Kidney glomerular epithelial cell (primary cell): ENCODE data around the gene FBXO33.
"Not testable (repeated sequence)": the region's sequence is repeated elsewhere in the genome, so short reads cannot be mapped to it uniquely, and the experiment has no call there.

Experiments
- DNase-seq: peaks from one replicate; lab custom pipeline; 2025; lab: John Stamatoyannopoulos, UW

The FBXO33 gene

GRCh38 chr14:39369029-39369428 lies 63.2 kb downstream of the FBXO33 start:
- DNase-seq, result no peak

GRCh38 chr14:39368261-39368959 lies 63.8 kb downstream of the FBXO33 start:
- DNase-seq, result peak; percentile 43

- no peak for DNase-seq
These were observed 64.9 kb downstream of the FBXO33 start for GRCh38 chr14:39367387-39367751.

GRCh38 chr14:39366460-39367386 lies 65.5 kb downstream of the FBXO33 start:
- no peak for DNase-seq

- DNase-seq, result no peak
These were observed 66.9 kb downstream of the FBXO33 start for GRCh38 chr14:39365354-39365753.

GRCh38 chr14:39364509-39364908 lies 67.7 kb downstream of the FBXO33 start:
- no peak for DNase-seq

- not testable (repeated sequence) for DNase-seq
These were observed 70.7 kb downstream of the FBXO33 start for GRCh38 chr14:39361556-39361955.

GRCh38 chr14:39360316-39360715 lies 71.9 kb downstream of the FBXO33 start:
- no peak for DNase-seq

- DNase-seq, result not testable (repeated sequence)
These were observed 73.2 kb downstream of the FBXO33 start for GRCh38 chr14:39359069-39359468.

- no peak for DNase-seq
These were observed 80.5 kb downstream of the FBXO33 start for GRCh38 chr14:39351708-39352107.

- no peak for DNase-seq
These were observed 81.4 kb downstream of the FBXO33 start for GRCh38 chr14:39350866-39351265.
